T1000 (cell line): ENCODE measurements around the gene SETD5.

Experiments
- DNase-seq: peaks from one replicate; lab custom pipeline; 2025; ENCODE audit warnings: mixed read lengths; lab: John Stamatoyannopoulos, UW

The SETD5 gene, protein sequence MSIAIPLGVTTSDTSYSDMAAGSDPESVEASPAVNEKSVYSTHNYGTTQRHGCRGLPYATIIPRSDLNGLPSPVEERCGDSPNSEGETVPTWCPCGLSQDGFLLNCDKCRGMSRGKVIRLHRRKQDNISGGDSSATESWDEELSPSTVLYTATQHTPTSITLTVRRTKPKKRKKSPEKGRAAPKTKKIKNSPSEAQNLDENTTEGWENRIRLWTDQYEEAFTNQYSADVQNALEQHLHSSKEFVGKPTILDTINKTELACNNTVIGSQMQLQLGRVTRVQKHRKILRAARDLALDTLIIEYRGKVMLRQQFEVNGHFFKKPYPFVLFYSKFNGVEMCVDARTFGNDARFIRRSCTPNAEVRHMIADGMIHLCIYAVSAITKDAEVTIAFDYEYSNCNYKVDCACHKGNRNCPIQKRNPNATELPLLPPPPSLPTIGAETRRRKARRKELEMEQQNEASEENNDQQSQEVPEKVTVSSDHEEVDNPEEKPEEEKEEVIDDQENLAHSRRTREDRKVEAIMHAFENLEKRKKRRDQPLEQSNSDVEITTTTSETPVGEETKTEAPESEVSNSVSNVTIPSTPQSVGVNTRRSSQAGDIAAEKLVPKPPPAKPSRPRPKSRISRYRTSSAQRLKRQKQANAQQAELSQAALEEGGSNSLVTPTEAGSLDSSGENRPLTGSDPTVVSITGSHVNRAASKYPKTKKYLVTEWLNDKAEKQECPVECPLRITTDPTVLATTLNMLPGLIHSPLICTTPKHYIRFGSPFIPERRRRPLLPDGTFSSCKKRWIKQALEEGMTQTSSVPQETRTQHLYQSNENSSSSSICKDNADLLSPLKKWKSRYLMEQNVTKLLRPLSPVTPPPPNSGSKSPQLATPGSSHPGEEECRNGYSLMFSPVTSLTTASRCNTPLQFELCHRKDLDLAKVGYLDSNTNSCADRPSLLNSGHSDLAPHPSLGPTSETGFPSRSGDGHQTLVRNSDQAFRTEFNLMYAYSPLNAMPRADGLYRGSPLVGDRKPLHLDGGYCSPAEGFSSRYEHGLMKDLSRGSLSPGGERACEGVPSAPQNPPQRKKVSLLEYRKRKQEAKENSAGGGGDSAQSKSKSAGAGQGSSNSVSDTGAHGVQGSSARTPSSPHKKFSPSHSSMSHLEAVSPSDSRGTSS (N-terminal part only)

GRCh38 chr3:9397332-9397905 is at the start of gene SETD5:
TSS of gene SETD5 (plus strand) at chr3:9397615. CDS start at chr3:9428939, 31,324 bp downstream.
- peak; percentile 98 for DNase-seq

GRCh38 chr3:9347887-9348286 is 49.5 kb upstream of the SETD5 start:
- DNase-seq, result no peak

- DNase-seq, result peak; percentile 18
Measured at GRCh38 chr3:9349321-9350117, 47.9 kb upstream of the SETD5 start.

DNA sequence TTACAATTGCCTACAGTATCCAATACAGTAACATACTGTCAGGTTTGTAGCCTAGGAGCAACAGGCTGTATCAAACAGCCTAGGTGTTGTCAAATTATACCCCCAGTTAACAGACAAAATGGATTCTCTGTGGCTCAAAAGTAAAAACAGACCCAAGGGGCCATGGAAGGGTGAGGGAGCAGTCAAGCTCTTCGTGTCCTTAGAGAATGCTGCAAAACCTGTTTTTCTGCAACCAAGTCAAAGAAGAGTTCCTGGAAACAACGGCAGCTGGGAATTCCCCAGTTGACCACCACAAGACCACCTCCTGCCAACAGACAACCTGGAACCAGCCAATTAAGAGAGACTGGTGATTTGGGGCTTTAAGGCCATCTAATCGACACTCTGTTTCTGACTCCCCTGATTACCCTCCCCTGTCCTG is 45.7 kb upstream of the SETD5 start:
- no peak for DNase-seq

DNA sequence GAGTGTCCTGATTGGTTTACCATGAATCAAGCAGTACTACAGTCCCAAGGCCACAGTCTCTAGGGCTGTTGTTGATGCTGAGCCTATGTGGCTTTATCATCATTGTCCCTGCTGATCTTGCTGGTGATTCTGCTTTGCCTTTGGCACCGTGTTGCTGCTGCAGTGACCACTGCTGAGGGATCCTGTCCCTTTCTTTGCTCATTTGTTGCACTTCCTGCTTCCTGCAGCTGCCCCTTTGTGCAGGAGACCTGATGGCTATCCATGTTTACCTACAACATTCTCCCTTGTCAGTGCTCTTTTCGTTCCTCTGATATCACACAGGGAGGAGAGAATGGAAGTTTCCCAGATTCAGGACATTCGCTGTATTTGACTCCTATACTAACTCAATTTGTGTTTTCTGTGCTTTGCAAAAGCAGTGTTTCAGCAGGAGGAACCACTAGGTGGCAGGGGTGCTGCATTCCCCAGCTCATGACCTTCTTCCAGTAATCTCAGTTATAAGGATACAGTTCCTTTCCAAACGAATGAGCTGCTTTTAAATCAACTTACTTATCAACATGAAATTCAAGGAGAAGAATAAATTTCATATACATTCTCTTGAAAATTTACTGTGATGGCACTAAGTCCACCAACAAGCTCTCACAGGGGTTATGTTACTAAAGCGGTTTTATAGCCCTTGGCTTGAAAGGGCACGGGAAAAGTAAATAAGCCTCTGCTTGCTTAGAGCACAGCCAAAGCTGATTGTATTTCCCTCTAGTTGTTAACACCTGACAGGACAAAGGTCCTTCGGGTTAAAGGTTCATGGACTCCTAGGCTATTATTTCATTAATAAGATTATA is 44.3 kb upstream of the SETD5 start:
- DNase-seq, result peak; percentile 19

DNA sequence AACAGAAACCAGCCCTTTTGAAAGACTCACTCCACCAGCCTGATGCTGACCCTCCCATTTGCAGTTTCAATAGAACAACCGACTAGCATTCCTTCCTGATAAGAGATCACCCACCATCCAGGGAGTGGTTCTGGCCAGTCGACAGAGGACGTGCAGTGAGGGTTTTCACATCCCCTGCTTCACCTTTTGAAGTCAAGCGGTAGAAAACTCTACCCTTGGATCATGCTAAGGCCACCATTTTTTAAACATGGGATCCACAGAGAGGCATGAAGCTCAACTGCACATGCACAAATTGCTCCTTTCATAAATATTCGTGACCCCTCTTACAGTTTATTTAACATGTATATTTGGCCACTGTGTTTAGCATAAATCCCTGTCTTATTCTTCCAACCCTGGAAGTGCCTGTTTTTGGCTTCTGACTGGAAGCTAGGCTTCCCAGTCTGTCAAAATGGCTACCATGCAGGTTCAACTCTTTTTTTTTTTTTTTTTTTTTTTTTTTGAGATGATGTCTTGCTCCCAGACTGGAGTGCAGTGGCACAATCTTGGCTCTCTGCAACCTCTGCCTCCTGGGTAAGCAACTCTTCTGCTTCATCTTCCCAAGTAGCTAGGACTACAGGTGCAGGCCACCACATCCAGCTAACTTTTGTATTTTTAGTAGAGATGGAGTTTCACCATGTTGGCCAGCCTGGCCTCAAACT is 35.6 kb upstream of the SETD5 start:
- DNase-seq, result no peak

DNA sequence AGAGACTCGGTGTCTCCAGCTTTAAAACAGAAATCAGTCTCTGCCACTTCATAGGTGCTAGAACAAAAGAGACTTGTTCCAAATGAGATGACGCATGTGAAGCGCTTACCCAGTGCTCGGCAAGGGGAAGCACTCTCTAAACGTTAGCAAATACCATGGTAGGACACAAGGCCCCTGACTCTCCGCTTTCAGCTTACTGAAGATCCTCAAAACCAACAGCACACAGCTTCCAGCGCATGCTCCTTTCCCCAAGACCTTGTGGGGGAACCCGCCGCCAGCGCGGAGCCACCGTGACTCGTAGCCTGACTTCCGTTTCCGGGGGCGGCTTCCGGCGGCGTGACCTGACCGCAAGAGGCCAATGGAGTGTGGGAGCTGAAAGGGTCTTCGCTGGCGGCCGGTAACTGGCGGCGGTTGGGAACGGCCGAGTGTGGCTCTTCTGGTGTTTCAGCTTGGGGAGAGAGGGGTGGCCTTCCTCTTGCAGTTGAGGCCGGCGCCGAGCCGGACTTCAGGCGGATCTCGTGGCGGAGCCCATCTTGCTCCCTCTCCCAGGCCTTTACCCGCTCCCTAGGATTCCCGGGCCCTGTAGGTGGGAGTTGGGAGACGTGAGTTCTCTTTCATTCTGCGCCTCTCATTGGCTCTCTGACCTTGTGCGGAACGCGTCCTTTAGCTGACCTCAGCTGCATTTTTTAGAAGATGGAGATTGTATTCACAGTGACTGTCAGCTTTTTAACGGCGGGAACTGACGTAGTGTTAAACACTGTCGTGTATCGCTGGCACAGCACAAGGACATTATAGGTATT is 34.5 kb upstream of the SETD5 start, which contains the start of gene THUMPD3:
TSS of gene THUMPD3 (plus strand) at position 324 of the 800 bp plus-strand sequence. CDS start 2,015 bp downstream, outside the sequence.
- peak; percentile 80 for DNase-seq

GRCh38 chr3:9369508-9369907 is 27.9 kb upstream of the SETD5 start:
- no peak for DNase-seq

DNA sequence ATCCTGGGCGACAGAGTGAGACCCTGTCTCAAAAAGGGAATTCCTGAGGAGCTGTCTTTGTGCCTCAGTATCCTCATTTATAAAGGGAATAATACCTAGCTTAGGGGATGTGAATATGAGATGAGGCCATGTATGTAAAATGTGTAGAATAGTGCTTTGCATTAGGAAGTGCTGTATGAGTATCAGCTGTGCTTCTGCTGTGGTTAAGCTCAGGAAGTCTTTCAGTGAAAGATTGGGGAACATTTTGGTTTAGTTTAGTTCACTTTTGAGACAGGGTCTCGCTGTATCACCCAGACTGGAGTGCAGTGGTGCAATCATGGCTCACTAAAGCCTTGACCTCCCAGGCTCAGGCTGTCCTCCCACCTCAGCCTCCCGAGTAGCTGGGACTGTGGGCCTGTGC is 23.9 kb upstream of the SETD5 start:
- no peak for DNase-seq

GRCh38 chr3:9377981-9378380 is 19.4 kb upstream of the SETD5 start:
- no peak for DNase-seq

- no peak for DNase-seq
Measured at GRCh38 chr3:9379327-9379726, 18.1 kb upstream of the SETD5 start.

GRCh38 chr3:9380014-9380413 is 17.4 kb upstream of the SETD5 start:
- DNase-seq, result no peak

- DNase-seq, result no peak
Measured at GRCh38 chr3:9384141-9384828, 13.1 kb upstream of the SETD5 start.

DNA sequence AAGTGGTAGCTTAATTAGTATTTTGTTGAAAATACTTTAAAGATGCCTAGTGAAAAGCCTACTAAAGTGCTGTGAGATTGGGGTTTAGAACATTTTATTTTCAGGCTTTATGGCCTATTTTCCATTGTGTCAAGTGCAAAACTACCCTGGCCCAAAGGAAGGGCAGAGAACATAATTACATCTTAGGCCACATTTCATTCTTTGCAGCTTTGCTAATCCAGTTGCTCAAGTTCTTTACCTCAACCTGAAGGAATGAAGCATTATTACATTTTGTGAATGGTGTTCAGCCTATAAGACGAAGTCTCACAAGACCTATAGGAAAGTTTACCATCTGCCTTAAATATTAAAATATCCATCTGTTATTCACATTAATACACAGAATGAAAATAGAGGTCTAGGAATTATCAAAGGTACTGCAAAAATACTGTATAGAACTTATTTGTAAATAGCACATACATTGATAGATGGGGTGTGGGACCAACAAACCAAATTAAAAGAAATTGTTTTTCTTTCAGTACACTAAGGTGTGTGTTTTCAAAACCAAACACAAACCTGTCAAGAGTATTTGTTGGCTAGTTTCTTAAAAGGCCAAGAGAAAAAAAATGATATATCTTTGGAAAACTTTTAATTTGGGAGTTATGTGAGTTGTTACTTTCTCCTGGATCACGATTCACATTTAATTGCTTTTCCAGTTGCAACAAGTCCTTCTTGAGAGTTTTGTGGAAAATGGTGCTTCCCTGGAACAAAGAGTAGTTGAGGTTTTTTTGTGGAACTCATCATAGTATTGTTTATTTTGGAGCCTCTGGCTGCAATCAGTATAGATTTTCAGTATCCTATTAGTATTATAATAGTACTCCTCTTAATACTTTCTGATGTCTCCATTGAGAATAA is 12.0 kb upstream of the SETD5 start:
- no peak for DNase-seq

- no peak for DNase-seq
Measured at GRCh38 chr3:9386078-9386459, 11.3 kb upstream of the SETD5 start.

DNA sequence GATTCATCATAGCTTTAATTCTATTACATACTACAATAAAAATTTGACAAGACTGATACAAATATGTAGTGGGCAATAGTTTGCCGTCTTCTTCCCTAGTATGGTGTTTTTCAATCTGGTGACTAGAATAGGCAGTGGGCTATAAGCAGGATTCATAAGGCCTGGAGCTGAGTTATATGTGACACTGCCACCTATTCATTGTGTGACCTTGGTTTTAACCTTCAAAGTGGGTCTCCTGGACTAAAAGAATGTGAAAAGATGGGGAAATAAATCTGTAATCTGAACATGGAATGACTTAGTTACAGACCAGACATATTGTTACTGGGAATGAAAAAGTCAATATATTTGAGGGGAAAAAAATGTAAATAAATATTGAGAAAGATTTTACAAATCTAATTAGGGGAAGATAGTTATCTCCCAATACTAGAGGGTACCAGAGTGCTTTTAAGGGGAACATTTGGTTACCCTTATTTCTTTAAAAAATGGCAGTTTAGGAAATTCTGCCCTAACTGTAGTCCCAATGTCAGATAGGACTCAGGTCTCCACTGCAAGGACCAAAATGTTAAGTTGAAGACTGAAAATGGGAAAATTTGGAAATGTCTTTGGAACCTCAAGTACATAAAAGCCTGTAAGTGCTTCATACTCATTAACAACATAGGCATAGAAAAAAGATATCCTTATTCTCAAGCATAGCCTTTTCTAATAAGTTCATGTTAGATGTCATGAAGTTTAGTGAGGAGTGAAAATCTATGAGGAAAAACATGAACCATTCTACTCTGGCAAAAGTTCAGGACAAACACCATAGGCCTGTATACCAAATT is 10.7 kb upstream of the SETD5 start:
- no peak for DNase-seq
